AG09319 (cell line): ENCODE data around the gene ADRA2B.
"Not testable (repeated sequence)": the region's sequence is repeated elsewhere in the genome, so short reads cannot be mapped to it uniquely, and the experiment has no call there.

ENCODE experiments used
- DNase-seq: peaks from one replicate; pipeline ENCODE4 v3.0.0-alpha.2; 2010; ENCODE audit warnings: low read depth; ENCODE audit errors: extremely low read depth
- TF ChIP-seq, protein P1 (sequence below): IDR thresholded peaks from 2 replicates; pipeline ENCODE4 v1.5.1; 2011; ENCODE audit warnings: low read depth, mild to moderate bottlenecking, inconsistent platforms, low read length, moderate library complexity

Gene ADRA2B

DNA sequence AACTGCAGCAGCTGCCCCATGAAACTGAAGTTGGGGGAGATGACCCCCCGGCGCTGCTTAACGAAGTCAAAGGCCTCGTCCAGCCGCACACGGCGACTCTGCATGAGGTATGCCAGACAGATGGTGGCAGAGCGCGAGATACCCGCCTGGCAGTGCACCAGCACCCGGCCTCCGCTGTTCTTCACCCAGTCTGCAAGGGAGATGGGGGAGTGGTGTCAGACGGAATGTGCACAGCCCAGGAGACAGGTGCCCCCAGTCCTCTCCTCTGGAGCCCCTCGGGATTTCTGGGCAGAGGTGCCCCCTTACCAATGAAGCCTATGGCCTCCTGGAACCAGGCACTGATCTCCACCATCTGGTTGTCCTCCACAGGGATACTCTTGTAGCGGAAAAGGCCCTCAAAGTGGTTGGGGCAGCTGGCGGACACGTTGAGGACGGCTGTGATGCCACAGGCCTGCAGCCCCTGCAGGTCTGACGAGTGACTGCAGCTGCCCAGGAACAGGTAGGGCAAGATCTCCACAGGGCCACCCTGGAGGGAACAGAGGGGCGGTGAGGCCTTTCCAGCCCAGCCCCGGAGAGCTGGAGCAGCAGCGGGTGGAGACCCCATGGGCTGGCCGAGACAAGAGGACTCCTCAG, 27.6 kb upstream of the ADRA2B start:
- DNase-seq, result no peak
- TF ChIP-seq, protein P1, sequence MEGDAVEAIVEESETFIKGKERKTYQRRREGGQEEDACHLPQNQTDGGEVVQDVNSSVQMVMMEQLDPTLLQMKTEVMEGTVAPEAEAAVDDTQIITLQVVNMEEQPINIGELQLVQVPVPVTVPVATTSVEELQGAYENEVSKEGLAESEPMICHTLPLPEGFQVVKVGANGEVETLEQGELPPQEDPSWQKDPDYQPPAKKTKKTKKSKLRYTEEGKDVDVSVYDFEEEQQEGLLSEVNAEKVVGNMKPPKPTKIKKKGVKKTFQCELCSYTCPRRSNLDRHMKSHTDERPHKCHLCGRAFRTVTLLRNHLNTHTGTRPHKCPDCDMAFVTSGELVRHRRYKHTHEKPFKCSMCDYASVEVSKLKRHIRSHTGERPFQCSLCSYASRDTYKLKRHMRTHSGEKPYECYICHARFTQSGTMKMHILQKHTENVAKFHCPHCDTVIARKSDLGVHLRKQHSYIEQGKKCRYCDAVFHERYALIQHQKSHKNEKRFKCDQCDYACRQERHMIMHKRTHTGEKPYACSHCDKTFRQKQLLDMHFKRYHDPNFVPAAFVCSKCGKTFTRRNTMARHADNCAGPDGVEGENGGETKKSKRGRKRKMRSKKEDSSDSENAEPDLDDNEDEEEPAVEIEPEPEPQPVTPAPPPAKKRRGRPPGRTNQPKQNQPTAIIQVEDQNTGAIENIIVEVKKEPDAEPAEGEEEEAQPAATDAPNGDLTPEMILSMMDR, result no peak

DNA sequence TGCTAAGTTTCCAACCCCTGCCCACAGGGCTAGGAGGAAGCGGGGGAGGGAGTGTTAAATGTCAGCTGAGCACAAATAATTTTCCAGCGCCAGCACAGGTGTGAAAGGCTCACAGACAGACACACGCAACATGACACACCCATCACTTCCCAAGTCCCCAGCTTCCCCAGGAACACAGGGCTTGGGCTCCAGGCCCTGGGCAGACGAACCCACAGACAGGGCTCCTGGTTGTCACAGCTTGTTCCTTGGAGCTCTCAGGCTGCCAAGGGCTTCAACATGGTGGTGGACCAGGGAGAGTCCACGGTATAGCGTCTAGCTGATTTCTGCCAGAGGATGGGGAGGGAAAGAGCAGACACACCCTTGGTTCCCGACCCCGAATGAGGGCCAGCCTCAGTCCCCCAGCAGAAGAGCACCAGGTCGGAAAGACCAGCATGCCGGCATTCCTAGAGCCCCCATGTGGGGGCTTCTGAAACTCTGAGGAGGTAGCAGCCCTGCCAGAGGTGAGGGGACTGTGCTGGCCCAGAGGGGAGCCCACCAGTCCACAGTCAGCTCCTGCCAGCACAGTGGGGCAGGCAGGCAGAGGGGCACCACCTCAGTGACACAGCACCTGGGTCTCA, 27.0 kb upstream of the ADRA2B start:
- TF ChIP-seq, protein P1, result no peak
- DNase-seq, result no peak

GRCh38 chr2:96142217-96143113, 26.1 kb upstream of the ADRA2B start:
- no peak for DNase-seq
- TF ChIP-seq, protein P1, result no peak

GRCh38 chr2:96141624-96141967, 25.2 kb upstream of the ADRA2B start:
- not testable (repeated sequence) for DNase-seq

GRCh38 chr2:96140941-96141623, 24.7 kb upstream of the ADRA2B start:
- TF ChIP-seq, protein P1, result no peak

DNA sequence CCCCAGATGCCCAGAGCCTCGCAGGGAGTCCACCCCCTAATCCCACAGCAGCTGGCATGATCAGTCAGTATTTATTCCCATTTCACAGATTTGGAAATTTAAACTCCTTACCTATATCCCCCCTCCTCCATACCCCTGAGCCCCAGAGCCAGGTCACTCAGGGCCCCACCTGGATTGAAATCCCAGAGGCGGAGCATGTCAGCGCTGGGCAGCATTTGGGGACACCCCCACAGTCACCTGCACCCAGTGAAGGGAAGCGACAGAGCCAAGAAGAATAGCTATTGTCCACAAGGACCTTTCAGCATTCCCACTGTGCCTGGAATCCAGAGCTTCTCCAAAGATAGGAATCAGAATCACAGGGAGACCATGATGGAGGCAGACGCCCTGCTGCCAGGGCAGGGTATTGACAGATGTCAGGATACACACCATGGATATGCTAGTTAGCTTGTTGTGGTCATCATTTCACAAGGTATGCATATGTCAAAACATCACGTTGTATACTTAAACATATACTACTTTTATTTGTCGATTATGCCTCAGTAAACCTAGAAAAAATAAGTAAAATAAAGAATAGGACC, 22.9 kb upstream of the ADRA2B start:
- TF ChIP-seq, protein P1, result no peak
- no peak for DNase-seq

More at GRCh38 chr2:96140941-96141623, 24.7 kb upstream of the ADRA2B start:
- no peak for DNase-seq
